WI38 (cell line): ENCODE results near the gene VWC2.
"Not testable (repeated sequence)": the region's sequence is repeated elsewhere in the genome, so short reads cannot be mapped to it uniquely, and the experiment has no call there.

ENCODE experiments used
- H3K4me3 ChIP-seq: 2 replicates; pipeline ENCODE4 v1.5.1; 2011; ENCODE audit warnings: low read depth, mild to moderate bottlenecking, control low read depth, low read length
- CTCF ChIP-seq: IDR thresholded peaks from 2 replicates; pipeline ENCODE4 v1.5.1; 2012; ENCODE audit warnings: low read depth, mild to moderate bottlenecking, control low read depth, low read length

The VWC2 gene

DNA sequence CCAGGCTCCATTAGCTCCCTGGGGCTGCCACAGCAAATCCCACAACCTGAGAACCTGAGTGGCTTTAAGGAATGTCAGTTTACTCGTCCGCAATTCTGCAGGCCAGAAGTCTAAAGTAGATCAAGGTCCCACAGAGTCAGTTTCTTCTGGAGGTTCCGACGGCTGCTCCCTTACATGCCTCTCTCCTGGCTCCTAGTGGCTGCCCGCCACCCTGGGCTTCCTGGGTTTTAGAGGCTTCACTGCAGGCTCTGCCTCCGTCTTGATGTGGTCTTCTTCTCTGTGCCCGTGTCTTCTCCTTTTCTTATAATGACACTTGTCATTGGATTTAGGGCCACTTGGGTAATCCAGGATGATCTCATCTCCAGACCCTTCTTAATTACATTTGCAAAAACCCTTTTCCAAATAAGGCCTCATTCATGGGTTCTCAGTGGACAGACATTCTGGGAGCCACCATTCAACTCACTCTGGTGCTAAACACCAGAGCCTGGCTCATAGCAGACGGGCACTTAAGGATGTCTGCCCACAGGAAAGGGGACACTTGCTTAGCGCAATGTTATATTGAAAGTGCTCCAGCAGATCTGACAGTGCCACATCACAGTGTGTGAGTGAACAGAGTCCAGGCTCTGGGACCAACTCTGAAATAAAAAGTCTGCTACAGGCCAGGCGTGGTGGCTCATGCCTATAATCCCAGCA is 77.6 kb downstream of the VWC2 start:
- TF ChIP-seq CTCF = no peak
- H3K4me3 ChIP-seq = no peak overlapping the region

DNA sequence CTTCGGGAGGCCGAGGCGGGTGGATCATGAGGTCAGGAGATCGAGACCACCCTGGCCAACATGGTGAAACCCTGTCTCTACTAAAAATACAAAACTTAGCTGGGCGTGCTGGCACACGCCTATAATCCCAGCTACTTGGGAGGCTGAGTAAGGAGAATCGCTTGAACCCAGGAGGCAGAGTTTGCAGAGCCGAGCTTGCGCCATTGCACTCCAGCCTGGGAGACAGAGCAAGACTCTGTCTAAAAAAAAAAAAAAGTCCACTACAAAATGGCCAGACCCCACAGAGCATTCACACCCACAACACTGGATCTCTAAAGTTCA is 78.1 kb downstream of the VWC2 start:
- not testable (repeated sequence) for H3K4me3 ChIP-seq

- peak; percentile 31; the same call in 1 of the 2 replicates for TF ChIP-seq CTCF
- H3K4me3 ChIP-seq = no peak overlapping the region
These were observed 79.4 kb downstream of the VWC2 start for GRCh38 chr7:49852619-49853462.

DNA sequence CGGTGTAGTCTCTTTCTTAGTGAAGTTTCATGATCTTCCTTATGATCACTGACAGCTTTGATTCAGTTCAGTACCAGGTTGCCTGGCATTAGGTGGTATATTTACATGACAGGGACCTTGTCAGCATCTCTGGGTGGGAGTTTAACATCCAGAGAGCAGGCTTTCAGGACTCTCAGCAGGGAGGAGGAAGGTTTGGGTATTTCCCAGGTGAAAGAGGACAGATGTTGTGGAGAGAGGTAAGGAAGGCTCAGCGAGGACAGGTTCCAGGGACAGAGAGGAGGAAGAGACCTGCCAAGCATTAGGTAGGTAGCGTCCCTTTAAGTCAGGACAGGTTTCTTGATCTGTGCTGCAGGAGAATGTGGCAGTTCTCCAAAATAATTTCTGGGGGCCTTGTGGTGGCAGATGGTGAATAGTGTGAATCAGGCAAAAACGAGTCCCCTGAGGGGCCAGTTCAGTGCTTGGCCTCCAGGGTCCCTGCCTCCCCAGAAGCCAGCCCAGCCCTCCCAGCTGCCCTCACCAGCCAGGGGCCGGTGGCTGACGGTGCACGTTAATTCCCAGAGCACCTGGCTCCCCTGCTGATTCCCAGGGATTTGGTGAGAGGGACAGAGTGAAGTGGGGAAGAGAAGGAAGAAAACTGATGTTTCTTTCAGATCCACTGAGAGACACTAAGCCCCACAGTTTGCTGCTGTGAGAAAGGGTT is 82.0 kb downstream of the VWC2 start:
- TF ChIP-seq CTCF = no peak
- no peak overlapping the region for H3K4me3 ChIP-seq

- no peak for TF ChIP-seq CTCF
- H3K4me3 ChIP-seq = no peak overlapping the region
These were observed 86.9 kb downstream of the VWC2 start for GRCh38 chr7:49860293-49860692.

DNA sequence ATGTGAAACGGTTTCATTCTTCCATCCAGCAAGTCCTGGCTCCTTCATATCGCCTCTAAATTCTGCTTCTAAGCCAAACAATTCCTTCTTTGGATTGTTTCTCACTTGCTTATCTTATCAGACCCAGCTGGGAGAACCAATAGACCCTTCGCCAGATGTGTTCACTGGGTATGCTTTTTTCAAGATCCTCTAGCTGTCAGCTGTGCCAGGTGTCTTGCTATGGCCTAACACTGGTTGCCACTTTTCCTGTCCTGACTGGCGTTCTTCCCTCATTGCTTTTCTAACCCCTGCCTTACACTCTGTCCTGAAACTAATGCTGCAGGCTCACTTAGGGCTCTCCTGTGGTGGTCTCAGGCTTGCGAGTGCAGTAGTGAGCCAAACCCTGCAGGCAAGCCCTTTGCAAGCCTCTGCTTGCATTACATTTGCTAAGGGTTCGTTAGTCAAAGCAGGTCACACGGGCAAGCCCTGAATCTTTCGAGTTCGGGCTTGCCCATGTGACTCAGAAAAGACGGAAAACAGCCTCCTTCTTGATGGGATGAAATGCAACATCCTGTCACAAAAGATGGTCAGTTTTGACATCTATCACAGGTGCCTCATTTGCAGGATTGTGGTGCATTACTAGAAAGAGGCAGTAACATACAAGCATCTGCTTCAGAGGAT is 92.8 kb downstream of the VWC2 start:
- H3K4me3 ChIP-seq = no peak overlapping the region
- no peak for TF ChIP-seq CTCF

GRCh38 chr7:49866910-49867309 is 93.5 kb downstream of the VWC2 start:
- no peak overlapping the region for H3K4me3 ChIP-seq
- no peak for TF ChIP-seq CTCF
